Activated CD4-positive, CD25-positive, alpha-beta regulatory T cell treated with anti-CD3 and anti-CD28 coated beads, Interleukin-2, amount 50 U/mL, for 72 hours (primary cell): Measurements from ENCODE around the gene OR2J1.
"Not testable (repeated sequence)": the region's sequence is repeated elsewhere in the genome, so short reads cannot be mapped to it uniquely, and the experiment has no call there.

Experiments used
- DNase-seq: peaks from one replicate; pipeline ENCODE4 v3.0.0; 2021

Gene OR2J1

DNA sequence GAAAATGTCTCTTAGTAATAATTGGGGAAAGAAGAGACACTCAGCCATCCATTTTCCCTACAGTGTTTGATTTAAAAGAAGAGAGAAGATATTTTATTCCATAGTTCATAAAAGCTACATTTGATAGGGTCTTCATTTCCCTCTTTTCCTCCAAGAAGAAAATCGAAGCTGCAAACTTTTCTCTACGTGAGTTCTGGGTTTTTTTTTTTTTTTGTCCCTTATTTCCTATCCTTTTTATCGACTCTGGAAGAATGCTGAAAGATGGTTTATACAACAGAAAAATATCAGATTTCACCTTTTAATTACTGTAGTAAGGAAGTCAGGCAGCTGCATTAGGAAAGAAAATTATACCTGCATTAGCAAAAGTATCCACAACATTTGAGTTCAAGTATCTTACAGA lies at the start of gene OR2J1:
TSS of gene OR2J1 (plus strand) at position 301 of the 400 bp plus-strand sequence. CDS start 1,453 bp downstream, outside the sequence.
- DNase-seq: no peak

DNA sequence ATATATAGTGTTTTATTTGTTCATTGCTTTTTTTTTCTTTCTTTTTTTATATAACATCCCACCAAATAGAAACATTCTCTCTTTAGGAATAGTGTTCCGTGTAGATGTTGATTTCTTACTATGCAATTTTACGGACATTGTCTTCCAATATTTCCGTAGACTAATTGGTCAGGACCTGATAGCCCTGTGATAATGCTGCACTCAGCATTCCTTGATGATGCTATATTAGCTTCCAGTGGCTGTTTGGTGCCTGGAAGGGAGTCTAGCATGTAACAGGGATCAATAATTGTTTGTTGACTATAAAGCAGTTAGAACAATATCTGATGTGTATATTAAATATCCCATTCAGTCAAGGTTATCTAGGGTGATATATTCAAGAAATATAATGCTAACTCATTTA lies 47.6 kb upstream of the OR2J1 start:
- no peak for DNase-seq

DNA sequence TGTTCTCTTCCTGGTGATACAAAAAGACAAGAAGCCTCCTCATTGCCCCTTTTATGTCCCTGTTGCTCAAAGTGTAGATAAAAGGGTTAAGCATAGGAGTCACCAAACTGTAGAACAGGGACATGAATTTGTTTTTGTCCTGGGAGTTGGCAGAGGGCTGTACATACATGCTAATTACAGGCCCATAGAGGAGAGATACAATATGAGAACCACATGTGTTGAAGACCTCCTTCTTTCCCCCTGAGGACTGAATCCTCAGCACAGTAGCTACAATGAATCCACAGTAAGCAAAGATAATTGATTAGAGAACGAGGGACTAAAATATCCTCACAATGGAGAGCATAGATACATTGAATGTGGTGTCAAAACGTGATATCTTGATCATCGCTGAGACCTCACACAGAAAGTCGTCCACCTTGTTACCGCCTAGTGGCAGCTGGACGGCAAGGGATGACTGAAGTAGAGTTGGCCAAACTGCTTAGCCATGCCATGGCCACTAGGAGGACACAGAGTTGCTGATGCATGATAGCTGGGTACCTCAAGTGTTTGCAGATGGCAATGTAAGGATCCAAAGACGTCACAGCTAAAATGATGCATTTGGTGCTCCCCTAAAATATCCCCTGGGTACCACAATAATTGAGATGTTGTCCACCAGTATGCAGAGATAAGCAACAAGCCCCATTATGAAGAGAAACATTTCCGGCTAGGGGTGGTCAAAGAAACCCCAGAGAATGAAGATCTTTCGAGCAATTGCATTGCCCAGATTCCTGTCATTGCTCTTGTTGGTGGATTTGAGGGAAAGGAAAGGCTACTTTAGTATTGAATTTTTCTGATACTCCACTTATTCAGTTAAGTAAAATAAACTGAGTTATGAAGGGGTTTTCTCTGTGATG lies 27.2 kb upstream of the OR2J1 start:
- DNase-seq: no peak

DNA sequence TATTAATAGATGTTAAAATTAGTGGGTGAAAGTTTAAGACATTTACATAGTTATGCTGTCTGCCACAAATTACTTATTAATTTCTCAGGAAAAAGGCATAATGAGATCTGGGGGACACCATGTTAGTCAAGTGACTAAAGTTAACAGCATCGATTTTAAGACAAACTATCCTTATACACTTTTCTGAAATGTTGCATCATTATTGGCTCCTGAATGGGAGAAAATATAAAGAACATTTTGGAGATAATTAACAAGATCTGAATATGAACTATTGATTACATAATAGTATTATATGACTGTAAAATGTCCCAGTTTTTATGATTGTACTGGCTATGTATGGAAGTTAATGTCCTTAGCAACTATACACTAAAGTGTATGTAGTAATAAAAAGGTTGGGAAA lies 20.1 kb upstream of the OR2J1 start:
- no peak for DNase-seq

DNA sequence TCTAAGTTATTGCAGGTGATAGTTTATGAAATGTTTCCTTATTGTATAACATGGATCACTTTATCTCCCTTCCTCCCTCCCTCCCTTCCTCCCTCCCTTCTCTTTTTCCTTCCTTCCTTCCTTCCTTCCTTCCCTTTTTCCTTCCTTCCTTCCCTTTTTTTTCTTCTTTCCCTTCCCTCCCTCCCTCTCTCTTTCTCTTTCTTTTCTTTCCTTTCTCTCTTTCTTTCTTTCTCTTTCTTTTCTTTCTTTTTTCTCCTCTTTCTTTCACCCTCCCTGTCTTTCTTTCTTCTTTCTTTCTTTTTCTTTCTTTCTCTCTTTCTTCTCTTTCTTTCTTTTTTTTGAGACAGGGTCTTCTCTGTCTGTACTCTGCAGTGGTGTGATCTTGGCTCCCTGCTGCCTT lies 18.0 kb upstream of the OR2J1 start:
- DNase-seq: no peak

DNA sequence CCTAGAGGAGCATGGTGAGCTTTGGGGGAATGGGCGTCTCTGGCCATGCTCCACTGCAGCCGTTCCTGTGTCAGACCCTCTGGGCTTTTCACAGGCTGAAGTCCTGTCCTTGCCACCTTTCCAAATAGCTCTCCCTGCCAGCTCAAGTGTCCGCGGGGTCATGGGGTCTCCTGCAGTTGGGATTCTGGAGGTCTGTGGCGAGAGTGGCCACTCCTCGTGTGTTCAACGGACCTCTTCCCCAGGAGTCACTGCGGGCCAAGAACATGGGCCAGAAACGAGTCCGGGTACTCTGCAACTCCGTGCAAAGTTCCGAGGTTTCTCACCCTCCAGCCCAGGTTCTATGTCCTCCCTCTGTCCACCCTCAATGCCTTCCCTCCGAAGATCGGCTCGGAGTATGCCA lies 16.8 kb upstream of the OR2J1 start:
- DNase-seq: no peak

DNA sequence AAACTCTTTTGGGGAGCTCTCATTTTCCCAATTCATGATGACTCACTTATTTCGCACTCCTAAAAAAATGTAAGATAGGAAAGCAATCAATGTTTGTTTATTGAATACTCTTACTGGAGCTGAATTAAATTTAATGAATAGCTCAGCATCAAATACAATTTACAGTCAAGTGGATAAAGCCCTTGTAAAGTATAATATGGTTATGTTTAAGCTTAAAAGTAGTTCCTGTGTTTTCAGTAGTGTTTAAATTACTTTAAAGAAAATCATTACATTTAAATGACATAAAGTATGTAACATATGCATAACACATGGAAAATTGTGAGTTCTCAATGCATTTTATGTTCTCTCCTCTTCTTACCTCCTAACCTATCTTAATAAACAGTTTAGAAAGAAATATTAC lies 12.1 kb upstream of the OR2J1 start, which contains the start of gene OR2B3:
TSS of gene OR2B3 (minus strand) at position 101 of the 400 bp plus-strand sequence. CDS start at position 36, 65 bp downstream.
- DNase-seq: no peak

DNA sequence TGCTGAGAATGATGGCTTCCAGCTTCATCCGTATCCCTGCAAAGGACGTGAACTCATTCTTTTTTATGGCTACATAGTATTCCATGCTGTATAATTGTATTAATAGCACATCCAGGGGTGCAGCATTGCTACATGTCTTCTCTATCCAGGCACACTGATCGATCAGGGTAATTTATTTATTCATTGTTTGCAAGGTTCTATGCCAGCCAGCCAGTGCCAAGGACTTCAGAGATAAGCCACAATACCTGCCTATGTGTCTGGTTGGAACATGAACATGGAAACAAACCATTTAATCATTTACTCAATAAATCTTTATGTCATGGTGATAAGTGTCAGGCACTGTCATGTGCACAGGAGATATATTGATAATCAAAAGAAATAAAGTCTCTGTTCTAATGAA lies 6.3 kb upstream of the OR2J1 start:
- no peak for DNase-seq

DNA sequence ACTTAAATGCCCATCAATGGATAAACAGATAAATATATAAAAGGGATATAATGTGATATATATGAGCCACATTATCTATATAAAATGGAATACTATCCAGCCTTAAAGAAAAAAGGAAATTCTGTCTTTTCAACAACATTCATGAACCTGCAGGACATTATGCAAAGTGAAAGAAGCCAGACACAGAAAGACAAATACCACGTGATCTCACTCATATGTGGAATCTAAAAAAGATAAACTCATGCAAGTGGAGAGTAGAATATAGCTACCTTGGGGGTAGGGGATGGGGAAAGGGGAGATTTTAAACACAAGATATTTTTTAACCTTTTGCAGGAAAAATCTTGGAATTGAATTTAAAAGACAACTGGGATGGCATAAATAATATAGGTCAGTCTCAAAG lies 1.5 kb upstream of the OR2J1 start:
- no peak for DNase-seq

DNA sequence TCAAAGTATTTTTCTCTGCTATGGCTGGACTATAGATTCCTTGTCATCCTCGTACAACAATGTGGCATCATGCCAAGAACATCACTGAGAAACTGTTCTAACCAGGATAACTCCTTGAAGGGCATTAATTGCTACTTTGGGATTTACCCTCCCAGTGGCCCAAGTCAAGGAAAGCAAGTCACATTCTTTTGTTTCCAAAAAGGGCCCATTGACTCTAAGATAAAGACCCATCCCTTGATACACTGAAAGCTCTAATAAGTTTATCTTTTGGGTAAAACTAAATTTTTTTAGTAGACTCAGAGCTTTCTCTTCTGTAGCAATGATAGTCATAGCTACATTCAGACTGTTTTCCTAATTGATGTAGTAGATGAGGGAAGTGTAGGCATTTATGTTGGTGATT lies 8.5 kb downstream of the OR2J1 start, which contains the start of gene OR2J3:
TSS of gene OR2J3 (plus strand) at position 301 of the 400 bp plus-strand sequence. CDS start 3,833 bp downstream, outside the sequence.
- DNase-seq: no peak

DNA sequence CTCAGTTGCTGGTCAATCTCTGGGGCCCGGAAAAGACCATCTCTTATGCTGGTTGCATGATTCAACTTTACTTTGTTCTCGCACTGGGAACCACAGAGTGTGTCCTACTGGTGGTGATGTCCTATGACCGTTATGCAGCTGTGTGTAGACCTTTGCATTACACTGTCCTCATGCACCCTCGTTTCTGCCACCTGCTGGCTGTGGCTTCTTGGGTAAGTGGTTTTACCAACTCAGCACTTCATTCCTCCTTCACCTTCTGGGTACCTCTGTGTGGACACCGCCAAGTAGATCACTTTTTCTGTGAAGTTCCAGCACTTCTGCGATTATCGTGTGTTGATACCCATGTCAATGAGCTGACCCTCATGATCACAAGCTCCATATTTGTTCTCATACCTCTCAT lies 12.8 kb downstream of the OR2J1 start:
- no peak for DNase-seq

DNA sequence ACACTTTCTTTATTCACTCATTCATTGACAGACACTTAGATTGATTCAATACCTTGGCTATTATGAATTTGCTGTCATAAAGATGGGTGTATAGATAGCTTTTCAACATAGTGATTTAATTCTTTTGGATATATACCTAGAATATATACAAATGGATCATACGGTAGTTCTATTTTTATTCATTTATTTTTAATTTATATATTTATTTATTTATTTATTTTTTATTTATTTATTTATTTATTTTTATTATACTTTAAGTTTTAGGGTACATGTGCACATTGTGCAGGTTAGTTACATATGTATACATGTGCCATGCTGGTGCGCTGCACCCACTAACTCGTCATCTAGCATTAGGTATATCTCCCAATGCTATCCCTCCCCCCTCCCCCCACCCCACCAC lies 15.7 kb downstream of the OR2J1 start:
- DNase-seq: not testable (repeated sequence)

DNA sequence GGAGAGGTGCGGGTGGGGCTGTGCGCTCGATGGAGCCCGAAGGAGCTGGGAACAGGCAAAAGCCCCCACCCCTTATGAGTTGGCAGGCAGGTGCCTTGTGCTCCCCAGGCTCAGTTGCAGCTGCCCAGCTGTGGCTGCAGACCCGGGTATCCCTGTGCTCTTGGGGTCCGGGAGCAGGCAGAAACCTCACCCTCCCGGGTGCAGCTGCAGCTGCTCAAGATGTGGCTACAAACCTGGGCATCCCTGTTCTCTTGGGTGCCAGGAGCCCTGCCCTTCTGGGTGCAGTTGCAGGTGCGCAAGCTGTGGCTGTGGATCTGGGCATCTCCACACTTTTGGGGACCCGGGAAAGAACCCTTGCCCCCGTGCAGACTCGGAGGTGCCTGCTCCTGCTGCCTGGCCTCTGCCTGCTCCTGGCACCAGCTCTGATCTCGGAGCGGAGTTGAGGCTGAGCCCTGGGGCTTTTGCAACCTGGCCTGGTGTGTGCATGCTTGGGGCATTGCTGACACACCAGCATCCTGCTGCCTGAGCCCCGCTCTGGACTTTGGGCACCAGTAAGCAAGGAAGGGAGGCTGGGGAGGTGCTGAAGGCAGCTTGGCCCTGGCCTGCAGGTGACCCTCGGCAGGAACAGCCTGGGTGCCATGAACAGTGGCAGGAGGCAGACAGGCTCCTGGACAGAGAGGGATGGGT lies 30.2 kb downstream of the OR2J1 start:
- DNase-seq: no peak

DNA sequence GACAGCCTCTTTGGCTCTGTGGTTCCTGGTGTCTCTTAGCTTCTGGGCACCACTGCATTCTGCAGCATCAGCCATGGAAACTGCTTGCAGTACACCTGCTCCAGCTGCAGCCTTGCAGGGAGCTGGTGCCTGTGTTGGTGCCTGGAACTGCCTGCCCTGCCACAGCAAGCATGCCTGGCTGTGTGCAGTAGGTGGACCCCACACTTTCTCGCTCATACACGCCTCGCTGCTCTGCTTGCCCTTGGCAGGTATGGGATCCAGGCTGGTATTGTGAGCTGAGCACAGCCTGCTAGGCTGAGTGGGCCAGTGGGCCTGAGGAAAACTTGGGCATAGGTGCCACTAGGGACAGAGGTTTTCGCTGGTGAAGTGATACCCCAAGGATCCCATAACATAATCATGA lies 31.4 kb downstream of the OR2J1 start:
- no peak for DNase-seq

DNA sequence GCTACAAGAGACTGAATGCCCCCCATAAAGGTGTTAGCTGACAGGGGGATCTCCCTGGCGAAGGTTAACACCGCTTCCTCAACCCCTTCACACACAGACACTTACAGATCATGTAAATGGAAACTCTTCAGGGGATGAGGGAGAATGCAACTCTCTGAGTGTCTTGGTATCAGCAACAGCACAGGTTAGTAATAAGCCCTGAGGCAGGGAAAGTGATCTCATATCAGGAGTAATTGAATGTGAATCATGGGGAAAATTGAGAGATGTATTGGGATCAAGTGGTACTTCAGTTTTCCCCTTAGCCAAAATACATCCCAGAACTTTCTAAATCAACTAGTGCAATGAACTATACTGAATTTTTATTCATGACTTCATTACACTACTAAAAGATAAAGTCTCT lies 32.4 kb downstream of the OR2J1 start:
- no peak for DNase-seq

DNA sequence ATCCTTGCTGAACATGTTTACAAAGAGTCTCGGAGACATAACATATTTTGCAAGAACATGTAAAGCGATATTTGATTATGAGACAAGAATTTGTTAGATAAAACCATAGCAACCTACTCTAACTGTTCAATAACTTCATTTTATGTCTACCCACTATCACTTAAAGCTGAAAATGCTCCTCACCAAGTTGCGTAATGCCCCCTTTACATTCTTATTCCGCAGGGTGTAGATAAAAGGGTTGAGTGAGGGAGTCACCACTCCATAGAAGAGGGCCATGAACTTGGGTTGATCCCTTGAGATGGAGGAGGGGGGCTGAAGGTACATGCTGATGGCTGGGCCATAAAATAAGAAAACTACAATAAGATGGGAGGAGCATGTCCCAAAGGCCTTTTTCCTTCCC lies 38.4 kb downstream of the OR2J1 start:
- no peak for DNase-seq

DNA sequence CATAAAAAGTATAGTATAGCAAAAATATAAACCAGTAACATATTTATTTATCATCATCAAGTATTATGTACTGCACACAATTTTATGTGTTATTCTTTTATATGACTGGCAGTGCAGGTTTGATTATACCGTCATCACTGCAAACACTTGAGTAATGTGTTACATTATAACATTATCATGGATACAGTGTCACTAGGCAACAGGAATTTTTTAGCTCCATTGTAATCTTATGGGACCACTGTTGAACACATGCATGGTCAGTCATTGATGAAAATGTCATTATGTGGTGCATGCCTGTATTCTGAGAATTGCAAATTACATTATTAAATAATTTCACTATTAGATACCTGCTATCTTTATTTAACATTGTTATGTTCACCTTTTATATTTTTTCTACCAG lies 42.3 kb downstream of the OR2J1 start:
- no peak for DNase-seq

DNA sequence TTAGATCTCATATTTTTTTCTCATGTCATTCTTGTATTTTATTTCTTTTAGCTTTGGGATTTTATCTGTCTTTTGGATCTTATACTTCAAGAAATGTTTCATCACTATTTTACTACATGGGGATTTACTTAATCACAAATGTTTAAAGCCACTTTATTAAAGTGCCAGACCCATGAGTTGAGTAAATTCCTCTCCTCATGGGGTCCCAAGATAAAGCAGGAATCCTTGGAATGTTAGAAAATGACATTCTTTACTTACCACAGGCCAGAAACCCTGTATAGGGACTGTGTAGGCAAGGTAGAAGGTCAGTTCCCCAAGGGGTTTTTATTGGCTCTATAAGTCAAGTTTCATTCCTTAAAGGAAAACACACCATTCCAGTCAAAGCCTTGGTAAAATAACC lies 43.0 kb downstream of the OR2J1 start:
- no peak for DNase-seq

DNA sequence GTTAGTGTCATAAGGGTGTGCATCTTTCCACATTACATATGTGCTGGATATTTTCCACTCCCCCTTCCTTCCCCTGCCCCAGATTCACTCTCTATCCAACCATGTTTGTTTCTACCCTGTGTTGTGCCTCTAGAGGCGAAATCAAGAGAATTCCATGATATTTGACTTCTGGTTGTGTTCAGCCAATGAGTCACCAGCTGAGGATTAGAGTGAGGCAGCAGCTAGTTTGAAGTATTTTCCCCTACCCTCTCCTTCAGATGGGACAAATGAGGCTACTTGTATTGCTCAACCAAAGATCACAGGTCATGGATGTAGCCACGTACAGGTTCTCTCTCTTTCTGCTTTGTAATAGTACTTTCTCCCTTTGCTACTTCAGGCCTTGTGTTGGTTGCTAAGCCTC lies 46.9 kb downstream of the OR2J1 start:
- no peak for DNase-seq

DNA sequence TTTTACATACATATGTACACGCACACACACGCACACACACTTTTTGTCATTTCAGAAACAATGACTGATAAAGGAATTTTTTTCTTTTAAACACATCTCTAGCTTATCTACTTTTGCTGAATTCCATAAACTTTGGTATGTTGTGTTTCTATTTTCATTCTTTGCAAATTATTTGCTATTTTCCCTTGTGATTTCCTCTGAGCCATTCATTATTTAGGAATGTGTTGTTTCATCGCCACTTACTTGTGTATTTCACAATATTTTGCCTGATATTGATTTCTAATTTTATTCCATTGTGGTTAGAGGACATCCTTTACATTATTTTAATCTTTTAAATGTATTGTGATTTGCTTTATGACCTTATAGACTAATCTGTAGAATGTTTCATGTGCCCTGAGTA lies 47.8 kb downstream of the OR2J1 start:
- DNase-seq: no peak

DNA sequence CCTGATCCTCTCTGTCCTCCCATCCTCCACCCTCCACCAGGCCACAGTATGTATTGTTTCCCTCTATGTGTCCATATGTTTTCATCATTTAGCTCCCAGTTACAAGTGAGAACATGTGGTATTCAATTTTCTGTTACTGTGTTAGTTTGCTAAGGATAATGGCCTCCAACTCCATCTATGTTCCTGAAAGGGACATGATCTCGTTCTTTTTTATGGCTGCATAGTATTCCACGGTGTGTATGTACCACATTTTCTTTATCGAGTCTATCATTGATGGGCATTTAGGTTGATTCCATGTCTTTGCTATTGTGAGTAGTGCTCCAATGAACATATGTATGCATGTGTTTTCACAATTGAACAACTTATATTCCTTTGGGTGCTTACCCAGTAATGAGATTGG lies 50.2 kb downstream of the OR2J1 start:
- not testable (repeated sequence) for DNase-seq
